Measurements from ENCODE around the gene GLT1D1.

DNA sequence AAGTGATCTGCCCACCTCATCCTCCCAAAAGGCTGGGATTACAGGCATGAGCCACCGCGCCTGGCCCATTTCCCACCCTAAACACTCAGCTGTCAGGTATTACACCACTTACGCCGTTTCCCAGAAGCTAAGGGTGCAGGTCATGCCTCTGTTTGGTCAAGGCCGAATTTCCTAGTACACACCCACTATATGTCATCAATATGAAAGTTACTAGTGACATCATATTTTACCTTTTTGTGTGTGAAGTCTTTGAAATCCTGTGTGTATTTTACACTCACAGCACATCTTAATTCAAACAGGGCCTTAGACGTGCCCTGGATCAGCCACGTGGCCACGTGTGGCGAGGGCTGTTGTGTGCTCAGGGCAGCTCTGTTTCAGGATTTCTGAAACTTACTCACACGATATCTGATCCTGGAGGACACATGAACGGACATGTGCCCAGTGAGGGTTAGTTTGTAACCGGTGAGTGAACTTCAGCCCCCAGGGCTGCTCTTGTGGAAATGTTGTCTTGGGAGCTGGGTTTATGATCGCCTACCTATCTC is 51.8 kb downstream of the GLT1D1 start:
- TF ChIP-seq, protein P1, sequence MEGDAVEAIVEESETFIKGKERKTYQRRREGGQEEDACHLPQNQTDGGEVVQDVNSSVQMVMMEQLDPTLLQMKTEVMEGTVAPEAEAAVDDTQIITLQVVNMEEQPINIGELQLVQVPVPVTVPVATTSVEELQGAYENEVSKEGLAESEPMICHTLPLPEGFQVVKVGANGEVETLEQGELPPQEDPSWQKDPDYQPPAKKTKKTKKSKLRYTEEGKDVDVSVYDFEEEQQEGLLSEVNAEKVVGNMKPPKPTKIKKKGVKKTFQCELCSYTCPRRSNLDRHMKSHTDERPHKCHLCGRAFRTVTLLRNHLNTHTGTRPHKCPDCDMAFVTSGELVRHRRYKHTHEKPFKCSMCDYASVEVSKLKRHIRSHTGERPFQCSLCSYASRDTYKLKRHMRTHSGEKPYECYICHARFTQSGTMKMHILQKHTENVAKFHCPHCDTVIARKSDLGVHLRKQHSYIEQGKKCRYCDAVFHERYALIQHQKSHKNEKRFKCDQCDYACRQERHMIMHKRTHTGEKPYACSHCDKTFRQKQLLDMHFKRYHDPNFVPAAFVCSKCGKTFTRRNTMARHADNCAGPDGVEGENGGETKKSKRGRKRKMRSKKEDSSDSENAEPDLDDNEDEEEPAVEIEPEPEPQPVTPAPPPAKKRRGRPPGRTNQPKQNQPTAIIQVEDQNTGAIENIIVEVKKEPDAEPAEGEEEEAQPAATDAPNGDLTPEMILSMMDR (conservative IDR thresholded peaks at IDR 0.05 in 1 of 2, IDR thresholded peaks at IDR 0.05 in 1 of 2; ENCODE audit: extremely low read depth in 1 of 2, insufficient read depth in 1 of 2, low read depth in 1 of 2, low read length in 2 of 2) = no peak
- TF ChIP-seq EZH2 (IDR thresholded peaks at IDR 0.05; ENCODE audit: borderline replicate concordance, low read length) = no peak

Data from mammary epithelial cell (primary cell).